Fibroblast of villous mesenchyme (primary cell): ENCODE data around the gene HOXA2. TPM values are rescaled to one million over a fixed set of nuclear protein-coding genes. Genes with fewer than 3 reads are reported as not detected.

Experiments
- DNase-seq: peaks from one replicate; pipeline ENCODE4 v3.0.0-alpha.2; 2010; ENCODE audit warnings: low read depth
- H3K4me3 ChIP-seq: 2 replicates; pipeline ENCODE4 v1.5.1; 2011; ENCODE audit warnings: low read depth, mild to moderate bottlenecking, low read length
- CTCF ChIP-seq: IDR thresholded peaks from 2 replicates; pipeline ENCODE4 v1.5.1; 2012; ENCODE audit warnings: low read depth, mild to moderate bottlenecking, low read length; ENCODE audit not compliant: insufficient read depth
- total RNA-seq: library from RNA; depleted of rRNA; stranded (reverse); fragments of >200 nt; gene quantifications from 2 replicates; pipeline ENCODE4 v1.2.3, GENCODE V29; 2012

The HOXA2 gene
- total RNA-seq, 1 donor: 0.86 TPM

- no peak overlapping the region for H3K4me3 ChIP-seq
- no peak for TF ChIP-seq CTCF
- DNase-seq: no peak
Measured at GRCh38 chr7:27088002-27088922, 14.2 kb downstream of the HOXA2 start.

- no peak for TF ChIP-seq CTCF
- H3K4me3 ChIP-seq: no peak overlapping the region
- no peak for DNase-seq
Measured at GRCh38 chr7:27083646-27084045, 18.8 kb downstream of the HOXA2 start.

GRCh38 chr7:27082171-27082570 is 20.3 kb downstream of the HOXA2 start:
- no peak overlapping the region for H3K4me3 ChIP-seq
- TF ChIP-seq CTCF: no peak
- no peak for DNase-seq

GRCh38 chr7:27080844-27081436 is 21.5 kb downstream of the HOXA2 start:
- no peak overlapping the region for H3K4me3 ChIP-seq
- TF ChIP-seq CTCF: no peak
- DNase-seq: no peak

- no peak for DNase-seq
- no peak overlapping the region for H3K4me3 ChIP-seq
- TF ChIP-seq CTCF: no peak
Measured at GRCh38 chr7:27079234-27079975, 23.1 kb downstream of the HOXA2 start.

- H3K4me3 ChIP-seq: no peak overlapping the region
- DNase-seq: no peak
- TF ChIP-seq CTCF: no peak
Measured at GRCh38 chr7:27078616-27079233, 23.8 kb downstream of the HOXA2 start.
